GM18861 (cell line): ENCODE results near the gene EDA.

Source experiments
- ATAC-seq: cut with Tn5 transposase; IDR thresholded peaks from one replicate; pipeline ENCODE4 v1.9.1; 2021; ENCODE audit not compliant: unreplicated experiment

EDA gene

GRCh38 chrX:70054391-70054790, 438.5 kb downstream of the EDA start:
- ATAC-seq = no peak

DNA sequence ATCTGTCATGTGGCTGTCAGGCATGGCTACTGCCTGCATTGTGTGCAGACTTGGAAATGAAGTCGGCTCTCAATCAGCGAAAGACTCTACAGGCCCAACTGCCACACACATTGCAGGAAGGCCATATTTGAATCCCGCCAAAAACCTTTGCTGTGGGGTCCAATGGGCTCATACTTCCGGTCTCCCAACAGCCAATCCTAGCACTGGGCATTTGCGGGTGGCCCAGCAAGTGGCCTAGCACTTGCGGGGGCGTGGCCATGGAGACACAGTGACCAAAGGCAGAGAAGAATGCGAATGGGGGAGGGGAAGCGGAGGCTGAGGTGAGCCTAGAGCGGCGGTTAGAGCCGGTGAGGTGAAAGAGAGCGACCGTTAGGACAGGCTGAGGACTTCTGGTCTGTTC, 446.2 kb downstream of the EDA start, which contains the start of gene OTUD6A:
TSS of gene OTUD6A (plus strand) at position 382 of the 400 bp plus-strand sequence. CDS start 68 bp downstream, outside the sequence.
- ATAC-seq = no peak

DNA sequence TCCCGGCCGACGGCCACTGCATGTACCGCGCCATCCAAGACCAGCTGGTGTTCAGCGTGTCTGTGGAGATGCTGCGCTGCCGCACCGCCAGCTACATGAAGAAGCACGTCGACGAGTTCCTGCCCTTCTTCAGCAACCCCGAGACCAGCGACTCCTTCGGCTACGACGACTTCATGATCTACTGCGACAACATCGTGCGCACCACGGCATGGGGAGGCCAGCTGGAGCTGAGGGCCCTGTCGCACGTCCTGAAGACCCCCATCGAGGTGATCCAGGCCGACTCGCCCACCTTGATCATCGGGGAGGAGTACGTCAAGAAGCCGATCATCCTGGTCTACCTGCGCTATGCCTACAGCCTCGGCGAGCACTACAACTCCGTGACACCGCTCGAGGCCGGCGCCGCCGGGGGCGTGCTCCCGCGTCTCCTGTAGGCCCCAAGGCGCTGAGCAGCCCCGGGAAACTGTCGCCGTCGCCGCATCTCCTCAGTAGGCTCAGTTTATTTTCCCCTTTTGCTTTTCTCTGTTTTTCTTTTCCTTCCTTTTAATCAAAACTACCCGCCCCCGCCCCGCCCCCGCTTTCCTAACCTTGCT, 447.1 kb downstream of the EDA start:
- ATAC-seq = no peak

DNA sequence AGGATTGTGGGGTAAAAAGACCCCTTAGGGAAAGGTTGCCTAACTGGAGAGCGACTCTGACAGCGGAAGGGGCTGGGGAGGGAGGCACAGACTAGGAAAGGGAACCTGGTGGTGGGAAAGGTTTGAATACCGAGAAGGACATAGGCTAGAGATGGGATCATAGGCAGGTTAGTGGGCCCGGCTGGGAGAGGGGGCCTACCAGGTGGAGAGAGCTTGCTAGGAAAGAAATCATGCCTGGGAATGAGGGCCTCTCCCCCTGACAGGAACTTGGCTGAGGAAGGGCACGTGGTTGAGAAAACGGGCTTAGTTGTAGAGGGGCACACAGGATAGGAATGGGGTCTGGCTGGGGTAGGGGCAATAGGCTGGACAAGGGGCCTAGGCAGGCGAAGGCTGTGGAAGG, 450.7 kb downstream of the EDA start:
- no peak for ATAC-seq

DNA sequence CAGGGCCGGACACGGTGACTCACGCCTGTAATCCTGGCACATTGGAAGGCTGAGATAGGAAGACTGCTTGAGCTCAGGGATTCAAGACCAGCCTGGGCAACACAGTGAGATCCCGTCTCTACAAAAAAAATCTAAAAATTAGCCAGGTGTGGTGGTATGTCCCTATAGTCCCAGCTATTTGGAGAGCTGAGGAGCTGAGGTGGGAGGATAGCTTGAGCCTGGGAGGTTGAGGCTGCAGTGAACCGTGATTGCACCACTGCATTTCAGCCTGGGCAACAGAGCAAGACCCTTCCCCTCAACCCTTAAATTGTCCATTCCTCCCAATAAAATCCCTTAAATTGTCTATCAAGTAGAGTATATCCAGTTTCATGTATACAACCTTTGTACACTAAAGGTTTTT, 463.4 kb downstream of the EDA start:
- no peak for ATAC-seq

DNA sequence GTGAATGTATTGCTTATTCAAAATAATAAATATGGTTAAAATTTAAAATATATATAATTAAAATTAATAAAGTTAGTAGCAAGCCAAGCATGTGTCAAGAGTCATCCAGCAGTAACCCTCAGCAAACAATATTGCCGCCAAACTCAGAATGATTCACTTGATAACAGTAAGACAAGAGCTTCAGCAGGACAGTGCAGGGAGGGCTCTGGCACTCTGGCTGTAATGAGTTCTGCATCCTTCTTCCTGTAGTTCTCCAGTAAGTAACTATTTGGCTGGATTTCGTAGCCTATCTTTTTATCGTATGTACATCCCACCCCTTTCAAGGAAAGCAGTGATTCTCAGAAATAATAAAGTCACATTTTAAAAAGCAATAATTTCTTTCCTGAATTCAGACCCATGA, 464.0 kb downstream of the EDA start:
- no peak for ATAC-seq

- ATAC-seq = no peak
Observed at GRCh38 chrX:70082723-70083122, 466.8 kb downstream of the EDA start.

DNA sequence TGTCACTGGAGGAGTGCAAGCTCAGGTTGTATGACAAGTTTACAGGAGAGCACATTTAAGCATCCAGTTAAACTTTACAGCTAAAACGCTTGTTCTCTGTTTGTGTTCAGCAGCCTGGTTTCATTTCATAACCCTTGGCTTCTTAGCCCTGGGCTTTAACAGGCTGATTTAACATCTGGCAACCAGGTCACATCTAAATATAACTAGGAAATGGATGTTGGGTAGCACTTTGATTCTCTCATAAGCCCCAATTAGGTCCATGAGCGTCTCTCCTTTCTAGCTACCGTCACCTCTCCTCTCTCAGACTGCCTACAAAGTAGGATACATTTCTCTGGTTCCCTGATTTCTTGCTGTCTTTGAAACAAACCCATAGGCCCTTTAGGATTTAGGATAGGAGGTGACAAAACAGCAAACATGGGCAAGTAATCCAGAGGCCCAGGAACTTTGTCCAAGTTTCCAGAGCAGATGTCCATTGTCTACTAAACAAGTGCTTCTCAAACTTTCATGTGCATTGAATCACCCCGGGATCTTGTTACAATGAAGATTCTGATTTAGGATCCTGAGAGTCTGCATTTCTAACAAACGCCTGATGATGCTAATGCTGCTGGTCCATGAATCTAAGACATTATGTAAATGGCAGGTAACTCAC, 468.8 kb downstream of the EDA start:
- ATAC-seq = no peak

GRCh38 chrX:70087857-70088630, 472.1 kb downstream of the EDA start:
- ATAC-seq = no peak

DNA sequence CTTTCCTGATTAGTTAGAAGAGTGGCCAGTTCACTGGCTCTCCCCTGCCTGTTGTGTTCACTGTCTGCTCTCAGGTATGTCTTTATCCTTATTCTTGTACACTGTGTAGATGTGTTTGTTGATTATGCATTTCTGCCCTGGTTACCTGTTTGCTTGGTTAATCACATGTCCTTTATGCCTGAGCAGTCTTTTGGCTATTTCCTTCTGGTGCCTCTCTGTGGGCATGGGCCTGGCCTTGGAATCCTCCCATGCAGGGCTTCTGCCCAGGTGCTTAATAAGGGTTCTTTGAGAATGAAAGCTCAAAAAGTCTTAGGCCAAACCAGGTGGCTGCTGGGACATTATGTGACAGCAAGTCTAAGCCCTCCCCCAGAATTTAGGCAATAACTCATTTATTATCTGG, 472.8 kb downstream of the EDA start:
- ATAC-seq = no peak
